Ascending aorta (tissue), 2 donors: Measurements from ENCODE around the gene MGMT. TPM values are rescaled to one million over a fixed set of nuclear protein-coding genes. Genes with fewer than 3 reads are reported as not detected.

Source experiments
- DNase-seq, 2 donors: peaks; one replicate each; pipeline ENCODE4 v3.0.0-alpha.2; 2019; ENCODE audit warnings: low spot score in 2 of 2
- H3K27ac ChIP-seq, 2 donors: fragments of 200-600 bp; sonication (generic); one replicate each; pipeline ENCODE4 v1.5.1; 2016 to 2017; ENCODE audit warnings: mild to moderate bottlenecking in 1 of 2
- H3K27me3 ChIP-seq: fragments of 200-600 bp; sonication (generic); one replicate; pipeline ENCODE4 v1.5.1; 2017
- H3K36me3 ChIP-seq, 2 donors: fragments of 200-600 bp; sonication (generic); one replicate each; pipeline ENCODE4 v1.5.1; 2016
- H3K4me1 ChIP-seq, 2 donors: fragments of 200-600 bp; sonication (generic); one replicate each; pipeline ENCODE4 v1.5.1; 2016 to 2017; ENCODE audit warnings: mild to moderate bottlenecking in 1 of 2
- H3K4me3 ChIP-seq, 2 donors: fragments of 200-600 bp; sonication (generic); one replicate each; pipeline ENCODE4 v1.5.1; 2016 to 2017; ENCODE audit warnings: mild to moderate bottlenecking in 1 of 2
- H3K9me3 ChIP-seq, 2 donors: fragments of 200-600 bp; sonication (generic); one replicate each; pipeline ENCODE4 v1.5.1; 2016
- CTCF ChIP-seq, 3 experiments: fragments of 200-600 bp in 2 of 3; fragments of 450-650 bp in 1 of 3; sonication (generic) in 2 of 3; IDR thresholded peaks; one replicate each; pipeline ENCODE4 v1.5.1; 2016 to 2019; ENCODE audit warnings: antibody characterized with exemption in 3 of 3, mild to moderate bottlenecking in 1 of 3, moderate library complexity in 1 of 3
- intact Hi-C: fragments of 100-400 bp; cut with DNase I; formaldehyde crosslinking; loops from one replicate; pipeline ENCODE4 v1.15.1; 2023
- total RNA-seq: library from RNA; depleted of rRNA; stranded (reverse); fragments of >200 nt; gene quantifications from one replicate; pipeline ENCODE4 v1.1.0, GENCODE V29; 2016

The MGMT gene
- total RNA-seq, 1 donor from 2014 or later = 7.0 TPM

GRCh38 chr10:129709627-129710509 is 242.8 kb downstream of the MGMT start:
- H3K4me1 ChIP-seq = peaks cover 0 to 7% of the 10 kb centered on the region in 2 donors
- H3K36me3 ChIP-seq = no peaks in the 10 kb centered on the region
- no peak for DNase-seq
- intact Hi-C loops = no loop called here
- no peaks in the 10 kb centered on the region for H3K27me3 ChIP-seq
- H3K4me3 ChIP-seq = no peak overlapping the region
- no peak overlapping the region for H3K27ac ChIP-seq
- no peak for TF ChIP-seq CTCF (IDR thresholded peaks at IDR 0.05)
- no peaks in the 10 kb centered on the region for H3K9me3 ChIP-seq

GRCh38 chr10:129710510-129710847 is 243.4 kb downstream of the MGMT start:
- DNase-seq = no peak
- no peak overlapping the region for H3K27ac ChIP-seq
- H3K4me1 ChIP-seq = peaks cover 0 to 7% of the 10 kb centered on the region in 2 donors
- intact Hi-C loops = no loop called here
- no peak overlapping the region for H3K4me3 ChIP-seq
- no peaks in the 10 kb centered on the region for H3K9me3 ChIP-seq
- H3K36me3 ChIP-seq = no peaks in the 10 kb centered on the region
- no peak for TF ChIP-seq CTCF (IDR thresholded peaks at IDR 0.05)
- H3K27me3 ChIP-seq = no peaks in the 10 kb centered on the region

- intact Hi-C loops = no loop called here
- H3K27ac ChIP-seq = no peak overlapping the region
- DNase-seq = no peak
- H3K4me1 ChIP-seq = peaks cover 0 to 7% of the 10 kb centered on the region in 2 donors
- no peaks in the 10 kb centered on the region for H3K36me3 ChIP-seq
- H3K9me3 ChIP-seq = no peaks in the 10 kb centered on the region
- no peak for TF ChIP-seq CTCF (IDR thresholded peaks at IDR 0.05)
- no peaks in the 10 kb centered on the region for H3K27me3 ChIP-seq
- no peak overlapping the region for H3K4me3 ChIP-seq
Measured at GRCh38 chr10:129711291-129711690, 244.2 kb downstream of the MGMT start.

- Histone ChIP-seq H3K27me3 (no peaks in the 10 kb centered on the region), H3K36me3 (no peaks in the 10 kb centered on the region), H3K27ac (no peak overlapping the region), H3K4me1 (peaks cover 0 to 7% of the 10 kb centered on the region in 2 donors), H3K4me3 (no peak overlapping the region), H3K9me3 (no peaks in the 10 kb centered on the region)
- TF ChIP-seq CTCF (IDR thresholded peaks at IDR 0.05) = no peak
- no peak for DNase-seq
- intact Hi-C loops = no loop called here
Measured at GRCh38 chr10:129712000-129712399, 245.0 kb downstream of the MGMT start.

GRCh38 chr10:129713659-129714265 is 246.7 kb downstream of the MGMT start:
- intact Hi-C loops = no loop called here
- Histone ChIP-seq H3K36me3 (no peaks in the 10 kb centered on the region), H3K4me1 (no peaks in the 10 kb centered on the region), H3K27ac (no peak overlapping the region), H3K27me3 (no peaks in the 10 kb centered on the region), H3K4me3 (no peak overlapping the region), H3K9me3 (no peaks in the 10 kb centered on the region)
- TF ChIP-seq CTCF (IDR thresholded peaks at IDR 0.05) = no peak
- no peak for DNase-seq
